T-helper 17 cell (primary cell): Measurements from ENCODE around the gene SCART1. TPM values are rescaled to one million over a fixed set of nuclear protein-coding genes. Genes with fewer than 3 reads are reported as not detected.
A peak's percentile ranks its signal among the peaks of the same experiment; 100 is the strongest.
"Not testable (repeated sequence)": the region's sequence is repeated elsewhere in the genome, so short reads cannot be mapped to it uniquely, and the experiment has no call there.

Experiments used
- ATAC-seq: fragments of 150-1000 bp; cut with Tn5 transposase; 2 replicates; pipeline ENCODE4 v1.10.0; 2021; ENCODE audit warnings: mild to moderate bottlenecking, moderate library complexity
- DNase-seq, 3 donors: peaks; one replicate each; pipeline versions ENCODE4 v3.0.0 to v3.0.0-alpha.2; 2020 to 2021
- H3K9me3 ChIP-seq: one replicate; pipeline ENCODE4 v1.7.0; 2013; ENCODE audit warnings: low read length, mild to moderate bottlenecking; ENCODE audit not compliant: control insufficient read depth, poor library complexity, severe bottlenecking
- H3K27ac Mint-ChIP-seq: one replicate; pipeline ENCODE4 v1.8.0; 2022; ENCODE audit warnings: mild to moderate bottlenecking, moderate library complexity, mixed read lengths
- H3K27me3 Mint-ChIP-seq: one replicate; pipeline ENCODE4 v1.8.0; 2022; ENCODE audit warnings: mixed read lengths
- H3K36me3 Mint-ChIP-seq: one replicate; pipeline ENCODE4 v1.8.0; 2022; ENCODE audit warnings: low read depth, mixed read lengths
- H3K4me1 Mint-ChIP-seq: one replicate; pipeline ENCODE4 v1.8.0; 2022; ENCODE audit warnings: mild to moderate bottlenecking, mixed read lengths
- H3K4me3 Mint-ChIP-seq: one replicate; pipeline ENCODE4 v1.8.0; 2022; ENCODE audit warnings: mild to moderate bottlenecking, moderate library complexity, mixed read lengths
- total RNA-seq, 4 donors: library from RNA in 2 of 4; stranded (reverse) in 2 of 4; gene quantifications; one replicate each; pipeline ENCODE4 v1.2.3 and lab custom pipeline; 2022 to 2026

The SCART1 gene
- total RNA-seq, 2 donors from 2014 or later = 20.6 to 38.6 TPM

DNA sequence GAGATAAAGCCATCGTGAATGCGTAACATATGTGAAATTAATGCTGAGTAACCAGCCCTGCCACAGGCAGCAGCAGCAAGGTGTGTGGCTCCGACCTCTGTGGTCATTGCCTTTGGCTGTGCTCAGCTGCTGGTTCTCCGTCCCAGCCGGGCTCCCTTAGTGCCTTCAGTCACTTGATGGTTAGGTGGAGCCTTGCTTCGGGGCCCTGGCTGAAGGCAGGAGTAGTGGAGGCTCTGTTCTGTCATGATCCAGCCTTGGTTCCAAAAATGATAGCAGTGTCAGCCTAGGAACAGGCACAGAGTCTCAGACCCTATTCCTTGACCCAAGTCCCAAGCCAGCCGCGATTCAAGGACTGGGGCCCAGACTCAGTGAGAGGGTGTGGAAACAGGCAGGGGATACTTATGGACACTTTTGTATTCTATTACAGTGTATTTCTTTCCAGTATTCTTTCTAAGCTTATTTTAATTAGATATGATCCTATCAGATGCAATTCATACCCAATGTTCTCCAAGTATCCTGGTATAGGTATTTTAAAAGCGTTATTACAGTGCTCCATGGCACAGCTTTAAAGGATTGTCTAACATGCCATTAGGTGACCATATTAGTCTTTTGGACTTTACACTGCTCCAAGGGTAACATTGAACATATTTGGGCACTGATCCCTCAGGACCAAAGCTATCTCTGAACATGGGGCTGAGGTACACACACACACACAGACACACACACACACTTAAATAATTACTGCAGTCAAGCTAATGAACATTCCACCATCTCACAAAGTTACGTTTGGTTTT lies 9.0 kb downstream of the SCART1 start:
- H3K27ac Mint-ChIP-seq = no peak overlapping the region
- no peak for DNase-seq
- H3K4me3 Mint-ChIP-seq = no peak overlapping the region
- no peaks in the 10 kb centered on the region for H3K27me3 Mint-ChIP-seq
- no peaks in the 10 kb centered on the region for H3K9me3 ChIP-seq
- no peak for ATAC-seq
- H3K36me3 Mint-ChIP-seq = peaks cover 8% of the 10 kb centered on the region
- peaks cover 34% of the 10 kb centered on the region for H3K4me1 Mint-ChIP-seq

DNA sequence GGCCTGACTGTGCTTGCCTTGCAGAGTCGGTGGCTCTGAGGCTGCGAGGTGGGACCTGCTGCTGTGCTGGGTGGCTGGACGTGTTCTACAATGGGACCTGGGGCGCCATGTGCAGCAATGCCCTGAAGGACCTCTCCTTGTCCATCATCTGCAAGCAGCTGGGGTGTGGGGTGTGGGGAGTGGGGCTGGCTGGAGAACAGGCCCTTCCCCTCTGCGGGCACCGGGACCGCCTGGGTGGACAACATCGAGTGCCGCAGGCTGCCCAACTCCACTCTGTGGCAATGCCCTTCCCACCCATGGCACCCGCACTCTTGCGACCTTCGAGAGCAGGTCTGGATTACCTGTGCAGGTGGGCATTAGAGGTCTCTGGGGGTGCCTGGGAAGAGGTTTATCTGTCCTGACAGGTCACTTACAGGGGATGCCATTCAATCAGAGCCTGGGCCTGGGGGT lies 10.9 kb downstream of the SCART1 start:
- Mint-ChIP-seq H3K27me3 (no peaks in the 10 kb centered on the region), H3K27ac (peak overlapping the region; percentile 54), H3K4me3 (no peak overlapping the region), H3K4me1 (peaks cover 32% of the 10 kb centered on the region), H3K36me3 (peaks cover 10% of the 10 kb centered on the region)
- H3K9me3 ChIP-seq = no peaks in the 10 kb centered on the region
- ATAC-seq (no peak), DNase-seq (no peak)

DNA sequence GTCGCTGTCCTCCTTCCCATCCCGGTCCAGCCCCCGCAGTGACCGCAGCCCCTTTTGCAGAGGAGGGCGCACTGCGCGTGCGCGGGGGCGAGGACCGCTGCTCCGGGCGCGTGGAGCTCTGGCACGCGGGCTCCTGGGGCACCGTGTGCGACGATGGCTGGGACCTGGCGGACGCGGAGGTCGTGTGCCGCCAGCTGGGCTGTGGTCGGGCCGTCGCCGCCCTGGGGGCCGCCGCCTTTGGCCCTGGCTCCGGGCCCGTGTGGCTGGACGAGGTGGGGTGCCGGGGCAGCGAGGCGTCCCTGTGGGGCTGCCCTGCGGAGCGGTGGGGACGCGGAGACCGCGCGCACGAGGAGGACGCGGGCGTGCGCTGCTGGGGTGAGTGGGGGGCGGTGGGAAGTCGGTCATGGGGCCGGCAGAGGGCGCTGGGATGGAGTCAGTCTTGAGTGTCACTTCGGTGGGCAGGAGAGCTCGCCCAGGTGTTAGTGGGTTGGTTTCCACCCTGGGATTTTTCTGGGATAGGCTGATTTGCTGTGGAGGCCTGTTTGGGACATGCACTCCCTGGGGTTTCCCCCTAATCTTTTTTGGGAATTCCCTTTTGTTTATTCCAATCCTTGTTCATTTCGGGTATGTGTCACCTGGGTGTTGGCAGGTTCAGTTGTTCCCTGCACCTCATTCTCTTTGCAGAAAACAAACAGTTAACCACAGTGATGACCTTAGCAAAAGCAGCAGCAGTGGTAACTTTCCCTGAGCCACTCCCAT lies 11.6 kb downstream of the SCART1 start:
- Mint-ChIP-seq H3K27ac (peak overlapping the region; percentile 54), H3K4me3 (no peak overlapping the region), H3K27me3 (no peaks in the 10 kb centered on the region), H3K4me1 (peaks cover 35% of the 10 kb centered on the region), H3K36me3 (peaks cover 10% of the 10 kb centered on the region)
- no peak for DNase-seq
- ATAC-seq = no peak
- no peaks in the 10 kb centered on the region for H3K9me3 ChIP-seq

DNA sequence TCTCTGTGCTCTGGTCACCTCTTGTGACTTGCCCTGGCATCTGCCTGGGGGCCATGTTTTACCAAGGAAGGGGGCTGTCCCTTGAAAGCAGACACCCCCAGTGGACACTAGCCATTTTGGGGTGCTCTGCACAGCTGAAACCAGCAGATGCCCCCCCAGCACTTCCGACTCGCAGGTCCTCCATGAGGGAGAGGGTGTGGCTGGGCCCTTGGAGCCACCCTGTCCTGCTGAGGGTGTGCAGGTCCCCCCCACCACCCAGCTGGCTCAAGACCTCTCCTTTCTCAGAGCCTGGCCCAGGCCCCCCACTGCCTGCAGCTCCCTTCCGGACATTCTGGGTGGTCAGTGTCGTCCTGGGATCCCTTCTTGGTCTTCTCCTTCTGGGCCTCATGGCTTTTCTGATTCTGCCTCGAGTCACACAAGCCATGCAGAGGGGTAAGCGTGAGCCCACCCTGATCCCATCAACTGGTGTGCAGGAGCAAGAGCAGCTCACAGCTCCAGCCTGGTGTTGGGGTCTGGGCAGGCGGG lies 12.3 kb downstream of the SCART1 start:
- no peak for ATAC-seq
- H3K9me3 ChIP-seq = no peaks in the 10 kb centered on the region
- no peak for DNase-seq
- Mint-ChIP-seq H3K4me1 (peaks cover 35% of the 10 kb centered on the region), H3K4me3 (peak overlapping the region; percentile 8), H3K36me3 (peaks cover 8% of the 10 kb centered on the region), H3K27ac (peak overlapping the region; percentile 54), H3K27me3 (no peaks in the 10 kb centered on the region)

DNA sequence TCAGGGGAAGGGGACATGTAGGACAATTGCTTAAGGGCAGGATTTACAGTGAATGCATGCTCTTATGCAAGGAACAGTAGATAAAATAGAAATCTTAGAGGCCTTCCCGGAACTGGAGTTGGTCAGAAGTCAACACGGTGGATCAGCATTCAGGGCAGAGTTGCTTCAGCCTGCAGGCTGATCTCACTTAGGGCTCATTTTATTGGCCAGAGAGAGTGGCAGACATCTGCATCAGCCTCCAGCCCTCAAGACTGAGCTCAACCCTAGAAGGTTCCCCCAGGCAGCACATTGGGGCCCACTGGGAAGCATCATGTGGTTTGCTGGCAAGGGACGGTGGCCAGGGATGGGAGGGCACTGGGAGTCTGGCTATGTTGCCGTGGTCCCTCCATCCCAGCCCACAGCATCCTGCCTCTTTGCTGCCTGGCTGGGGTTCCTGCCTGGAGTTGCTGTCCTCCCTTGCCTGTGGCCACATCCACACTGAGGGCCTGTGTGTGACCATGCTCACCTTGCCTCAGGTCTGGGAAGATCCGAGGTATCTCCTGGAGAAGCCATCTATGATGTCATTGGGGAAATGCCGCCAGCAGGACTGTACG lies 13.0 kb downstream of the SCART1 start:
- Mint-ChIP-seq H3K36me3 (peaks cover 4% of the 10 kb centered on the region), H3K4me1 (peaks cover 35% of the 10 kb centered on the region), H3K27me3 (no peaks in the 10 kb centered on the region), H3K27ac (peak overlapping the region; percentile 54), H3K4me3 (no peak overlapping the region)
- ATAC-seq = no peak
- DNase-seq = no peak
- no peaks in the 10 kb centered on the region for H3K9me3 ChIP-seq

DNA sequence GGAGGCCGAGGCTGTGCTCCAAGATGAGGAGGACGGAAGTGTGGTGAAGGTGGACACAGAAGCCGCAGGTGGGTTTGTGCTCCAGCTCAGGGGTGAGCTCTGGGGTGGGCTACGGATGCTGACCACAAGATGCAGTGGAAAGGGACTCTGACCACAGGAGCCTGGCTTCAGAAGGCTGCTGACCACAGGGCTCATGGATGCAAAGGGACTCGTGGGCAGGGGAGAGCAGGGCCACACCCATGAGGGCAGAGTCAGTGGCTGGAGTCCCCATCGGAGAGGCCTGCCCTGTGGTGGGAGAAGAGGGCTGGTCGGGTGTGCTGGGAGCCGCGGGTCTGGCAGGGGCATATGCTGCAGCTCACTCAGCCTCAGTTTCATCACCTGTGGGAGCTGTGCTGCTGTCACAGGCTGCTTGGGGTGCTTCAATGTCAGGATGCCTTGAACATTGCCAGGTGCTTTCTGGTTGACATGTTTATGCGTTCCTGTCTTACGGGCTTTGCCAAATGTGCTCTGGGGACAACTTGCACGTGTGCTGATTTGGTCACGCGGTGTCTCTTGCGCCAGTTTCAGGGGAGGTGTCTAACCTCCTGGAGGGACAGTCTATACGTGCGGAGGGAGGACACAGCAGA lies 13.7 kb downstream of the SCART1 start:
- Mint-ChIP-seq H3K36me3 (peaks cover 4% of the 10 kb centered on the region), H3K27ac (no peak overlapping the region), H3K4me1 (peaks cover 29% of the 10 kb centered on the region), H3K4me3 (no peak overlapping the region), H3K27me3 (no peaks in the 10 kb centered on the region)
- no peak for DNase-seq
- H3K9me3 ChIP-seq = no peaks in the 10 kb centered on the region
- no peak for ATAC-seq

DNA sequence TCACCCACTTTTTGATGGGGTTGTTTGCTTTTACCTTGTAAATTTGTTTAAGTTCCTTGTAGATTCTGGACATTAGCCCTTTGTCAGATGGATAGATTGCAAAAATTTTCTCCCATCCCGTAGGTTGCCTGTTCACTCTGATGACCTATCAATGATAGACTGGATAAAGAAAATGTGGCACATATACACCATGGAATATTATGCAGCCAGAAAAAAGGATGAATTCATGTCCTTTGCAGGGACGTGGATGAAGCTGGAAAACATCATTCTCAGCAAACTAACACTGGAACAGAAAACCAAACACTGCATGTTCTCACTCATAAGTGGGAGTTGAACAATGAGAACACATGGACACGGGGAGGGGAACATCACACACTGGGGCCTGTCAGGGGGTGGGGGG lies 15.5 kb downstream of the SCART1 start:
- H3K9me3 ChIP-seq, H3K27me3 Mint-ChIP-seq, ATAC-seq, H3K27ac Mint-ChIP-seq, H3K36me3 Mint-ChIP-seq, H3K4me3 Mint-ChIP-seq, DNase-seq: not testable (repeated sequence)
- peaks cover 31% of the 10 kb centered on the region for H3K4me1 Mint-ChIP-seq

DNA sequence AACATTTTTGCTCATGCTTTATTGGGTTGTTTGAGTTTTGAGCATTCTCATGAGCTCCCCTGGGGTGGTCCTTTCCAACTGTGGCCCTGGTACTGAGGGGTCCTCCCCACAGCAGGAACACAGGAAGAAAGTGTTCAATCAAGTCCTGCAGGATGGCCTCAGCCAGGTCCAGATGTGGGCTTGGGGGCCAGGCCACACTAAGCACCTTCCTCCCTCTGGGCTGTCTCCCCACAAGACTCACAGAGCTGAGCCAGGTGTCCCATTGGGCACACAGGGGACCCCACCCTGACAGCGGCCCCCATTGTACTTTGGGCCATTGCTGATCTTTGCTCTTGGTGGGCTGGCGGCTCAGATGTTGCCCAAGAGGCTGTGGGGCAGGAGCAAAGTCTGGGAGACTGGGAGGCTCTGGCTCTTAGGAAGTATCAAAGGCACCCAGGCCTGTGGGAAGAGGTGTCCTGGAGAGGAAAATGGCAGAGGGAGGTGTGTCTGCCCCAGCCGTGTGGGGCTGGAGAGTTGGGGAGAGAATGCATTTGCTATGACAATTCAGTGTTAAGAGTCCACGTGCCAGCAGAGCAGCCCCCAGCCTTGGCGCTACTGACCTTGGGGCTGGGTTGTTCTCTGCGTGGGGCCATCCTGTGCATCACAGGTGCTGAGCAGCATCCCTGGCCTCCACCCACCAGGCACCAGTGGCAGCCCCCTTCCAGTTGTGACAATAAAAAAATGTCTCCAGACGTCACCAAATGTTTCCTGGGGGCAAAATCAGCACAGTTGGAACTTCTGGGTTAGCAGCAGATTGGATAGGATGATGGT lies 17.8 kb downstream of the SCART1 start:
- peak overlapping the region; percentile 19 for H3K27ac Mint-ChIP-seq
- peaks cover 2% of the 10 kb centered on the region for H3K36me3 Mint-ChIP-seq
- H3K4me3 Mint-ChIP-seq = no peak overlapping the region
- H3K27me3 Mint-ChIP-seq = no peaks in the 10 kb centered on the region
- peaks cover 41% of the 10 kb centered on the region for H3K4me1 Mint-ChIP-seq
- no peak for DNase-seq
- ATAC-seq = no peak
- H3K9me3 ChIP-seq = no peaks in the 10 kb centered on the region

DNA sequence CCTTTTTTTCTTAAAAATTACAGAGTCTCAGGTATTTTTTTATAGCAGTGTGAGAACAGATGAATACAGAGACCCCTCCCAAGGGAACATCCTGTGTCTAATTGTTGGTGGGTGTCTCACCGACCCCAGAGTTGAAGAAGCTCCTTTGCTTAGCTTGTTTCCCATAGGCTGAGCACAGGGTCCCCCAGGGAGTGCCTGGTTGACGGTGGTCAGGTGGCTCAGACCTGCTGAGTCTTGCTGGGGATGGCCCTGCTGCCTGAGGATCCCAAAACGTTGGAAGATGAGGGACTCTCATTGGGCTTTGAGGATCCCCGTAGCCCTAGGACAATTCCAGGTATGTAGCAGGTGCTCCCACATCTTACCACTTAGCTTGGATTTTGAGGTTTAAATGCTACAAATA lies 19.5 kb downstream of the SCART1 start:
- Mint-ChIP-seq H3K4me3 (peak overlapping the region; percentile 46), H3K36me3 (peaks cover 4% of the 10 kb centered on the region), H3K27me3 (no peaks in the 10 kb centered on the region), H3K27ac (peak overlapping the region; percentile 96), H3K4me1 (peaks cover 38% of the 10 kb centered on the region)
- ATAC-seq (no peak), DNase-seq (no peak)
- no peaks in the 10 kb centered on the region for H3K9me3 ChIP-seq

DNA sequence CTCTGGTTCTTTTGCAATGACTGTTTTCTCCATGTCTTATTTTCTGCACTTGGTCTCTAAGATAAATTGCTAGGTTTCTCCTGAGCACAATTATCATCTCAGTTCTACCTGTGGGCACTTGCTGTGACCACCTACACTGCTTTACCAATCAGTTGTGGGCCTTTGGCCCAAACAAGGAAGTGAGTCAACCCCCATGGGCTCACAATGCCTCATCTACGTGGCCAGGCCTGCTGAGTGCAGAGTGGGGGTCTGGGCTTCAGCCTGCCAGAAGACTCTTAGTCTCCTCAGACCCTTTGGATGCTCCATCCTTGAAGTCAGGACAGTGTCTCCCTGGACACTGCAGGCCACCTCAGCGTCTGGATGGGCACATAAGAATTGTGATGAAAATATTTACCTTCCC lies 20.3 kb downstream of the SCART1 start:
- H3K27me3 Mint-ChIP-seq = no peaks in the 10 kb centered on the region
- ATAC-seq = no peak
- DNase-seq = no peak
- H3K36me3 Mint-ChIP-seq = peaks cover 3% of the 10 kb centered on the region
- peaks cover 38% of the 10 kb centered on the region for H3K4me1 Mint-ChIP-seq
- H3K4me3 Mint-ChIP-seq = peak overlapping the region; percentile 70
- peak overlapping the region; percentile 96 for H3K27ac Mint-ChIP-seq
- no peaks in the 10 kb centered on the region for H3K9me3 ChIP-seq

DNA sequence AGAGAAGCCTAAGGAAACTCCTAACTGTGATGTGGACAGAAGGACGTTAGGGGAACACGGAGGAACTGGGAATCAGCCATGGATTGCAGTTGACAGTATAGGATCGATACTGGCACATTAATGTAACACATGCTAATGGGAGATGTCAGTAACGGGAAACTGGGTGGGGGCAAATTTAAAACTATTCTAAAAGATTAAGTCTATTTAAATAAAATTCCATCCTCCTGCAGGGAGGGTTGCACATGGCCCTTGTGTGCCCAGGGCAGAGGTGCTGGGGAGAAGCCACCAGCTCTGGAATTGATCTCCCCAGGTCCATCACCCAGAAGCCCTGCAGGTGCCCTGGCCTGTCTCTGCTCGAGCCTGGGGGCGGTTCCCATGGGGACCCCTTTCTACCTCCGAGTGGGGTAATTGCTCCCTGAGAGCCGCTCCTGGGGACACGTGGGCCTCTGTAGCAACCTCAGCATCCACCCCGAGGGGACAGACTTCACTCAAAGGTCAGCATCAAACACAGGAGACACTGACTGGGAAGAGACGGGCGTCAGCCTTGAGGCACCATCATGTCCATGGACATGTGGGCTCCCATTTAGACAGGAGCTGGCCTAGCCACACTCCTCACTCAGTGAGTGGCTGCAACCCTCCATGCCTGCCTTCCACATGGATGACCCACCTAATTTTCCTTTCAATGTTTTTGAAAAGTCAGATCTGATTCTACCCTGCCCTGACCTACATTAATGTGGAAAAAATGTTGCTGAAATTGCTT lies 21.1 kb downstream of the SCART1 start:
- no peaks in the 10 kb centered on the region for H3K27me3 Mint-ChIP-seq
- DNase-seq = no peak
- peak overlapping the region; percentile 87 for H3K4me3 Mint-ChIP-seq
- no peak for ATAC-seq
- no peaks in the 10 kb centered on the region for H3K9me3 ChIP-seq
- H3K27ac Mint-ChIP-seq = peak overlapping the region; percentile 96
- H3K36me3 Mint-ChIP-seq = peaks cover 3% of the 10 kb centered on the region
- peaks cover 38% of the 10 kb centered on the region for H3K4me1 Mint-ChIP-seq

DNA sequence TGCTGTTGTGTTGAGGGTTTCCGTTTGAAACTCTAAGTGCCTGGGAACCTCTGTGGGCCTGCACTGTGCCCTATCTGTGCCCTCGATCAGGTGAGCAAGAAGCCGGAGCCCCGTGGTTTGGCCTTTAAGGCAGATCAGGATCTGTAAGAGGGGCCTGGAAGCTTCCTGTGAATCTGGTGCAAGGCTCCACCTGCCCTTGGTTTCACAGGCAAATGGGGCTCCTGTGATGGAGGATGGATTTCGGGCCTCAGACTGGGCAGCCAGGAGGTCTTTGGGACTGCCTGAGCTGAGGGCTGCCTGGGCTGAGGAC lies 21.6 kb downstream of the SCART1 start:
- H3K4me1 Mint-ChIP-seq = peaks cover 35% of the 10 kb centered on the region
- H3K27me3 Mint-ChIP-seq = no peaks in the 10 kb centered on the region
- peak in 2 of 3 donors; percentile 37 to 54 for DNase-seq
- peak overlapping the region; percentile 96 for H3K27ac Mint-ChIP-seq
- peak overlapping the region; percentile 87 for H3K4me3 Mint-ChIP-seq
- ATAC-seq = peak; percentile 96
- no peaks in the 10 kb centered on the region for H3K9me3 ChIP-seq
- peaks cover 3% of the 10 kb centered on the region for H3K36me3 Mint-ChIP-seq
